Chondrocyte (in vitro differentiated cells): Measurements from ENCODE around the gene PLCD3. TPM values are rescaled to one million over a fixed set of nuclear protein-coding genes. Genes with fewer than 3 reads are reported as not detected.

Experiments
- DNase-seq: peaks from one replicate; pipeline ENCODE4 v3.0.0; 2021; ENCODE audit warnings: mixed read lengths, low spot score
- H3K27ac Mint-ChIP-seq: one replicate; pipeline ENCODE4 v1.8.0; 2021; ENCODE audit warnings: mild to moderate bottlenecking, moderate library complexity, mixed read lengths; ENCODE audit not compliant: unreplicated experiment
- H3K27me3 Mint-ChIP-seq: 2 replicates; pipeline ENCODE4 v1.8.0; 2021; ENCODE audit warnings: low read depth, mixed read lengths
- H3K36me3 Mint-ChIP-seq: 2 replicates; pipeline ENCODE4 v1.8.0; 2021; ENCODE audit warnings: low read depth, mixed read lengths
- H3K4me1 Mint-ChIP-seq: 2 replicates; pipeline ENCODE4 v1.8.0; 2021; ENCODE audit warnings: low read depth, mild to moderate bottlenecking, mixed read lengths
- H3K4me3 Mint-ChIP-seq: one replicate; pipeline ENCODE4 v1.8.0; 2021; ENCODE audit warnings: mild to moderate bottlenecking, moderate library complexity, mixed read lengths; ENCODE audit not compliant: unreplicated experiment
- H3K9me3 Mint-ChIP-seq: 2 replicates; pipeline ENCODE4 v1.8.0; 2021; ENCODE audit warnings: low read depth, mixed read lengths
- CTCF ChIP-seq: fragments of 200-600 bp; sonication (generic); IDR thresholded peaks from 2 replicates; pipeline ENCODE4 v1.5.0; 2021; ENCODE audit warnings: antibody characterized with exemption, mild to moderate bottlenecking, moderate library complexity
- total RNA-seq: library from RNA; stranded (reverse); gene quantifications from 3 replicates; pipeline ENCODE4 v1.2.1, GENCODE V29; 2021

Gene PLCD3
- total RNA-seq, 1 donor from 2014 or later, result 123 TPM

DNA sequence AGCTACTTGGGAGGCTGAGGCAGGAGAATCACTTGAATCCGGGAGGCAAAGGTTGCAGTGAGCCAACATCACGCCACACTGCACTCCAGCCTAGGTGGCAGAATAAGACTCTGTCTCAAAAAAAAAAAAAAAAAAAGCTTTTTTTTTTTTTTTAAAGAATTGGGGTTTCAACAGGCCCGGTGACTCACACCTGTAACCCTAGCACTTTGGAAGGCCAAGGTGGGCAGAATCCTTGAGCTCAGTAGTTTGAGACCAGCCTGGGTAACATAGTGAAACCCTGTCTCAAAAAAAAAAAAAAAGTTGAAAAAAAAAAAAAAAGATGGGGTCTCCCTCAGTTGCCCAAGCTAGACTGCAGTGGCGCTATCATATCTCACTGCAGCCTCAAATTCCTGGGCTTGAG, 22.7 kb upstream of the PLCD3 start:
- no peak for TF ChIP-seq CTCF
- no peaks in the 10 kb centered on the region for H3K9me3 Mint-ChIP-seq
- H3K27ac Mint-ChIP-seq, result no peak overlapping the region
- H3K27me3 Mint-ChIP-seq, result no peaks in the 10 kb centered on the region
- peaks cover 40% of the 10 kb centered on the region for H3K4me1 Mint-ChIP-seq
- no peak for DNase-seq
- no peaks in the 10 kb centered on the region for H3K36me3 Mint-ChIP-seq
- H3K4me3 Mint-ChIP-seq, result no peak overlapping the region

GRCh38 chr17:45150911-45151809, 18.8 kb upstream of the PLCD3 start:
- no peak for TF ChIP-seq CTCF
- H3K36me3 Mint-ChIP-seq, result peaks cover 4% of the 10 kb centered on the region
- no peak for DNase-seq
- H3K9me3 Mint-ChIP-seq, result no peaks in the 10 kb centered on the region
- peaks cover 30% of the 10 kb centered on the region for H3K4me1 Mint-ChIP-seq
- H3K27me3 Mint-ChIP-seq, result no peaks in the 10 kb centered on the region
- H3K4me3 Mint-ChIP-seq, result peak overlapping the region; percentile 99
- peak overlapping the region; percentile 67 for H3K27ac Mint-ChIP-seq

- Mint-ChIP-seq H3K9me3 (no peaks in the 10 kb centered on the region), H3K36me3 (peaks cover 4% of the 10 kb centered on the region), H3K4me1 (peaks cover 29% of the 10 kb centered on the region), H3K27ac (peak overlapping the region; percentile 99), H3K27me3 (no peaks in the 10 kb centered on the region), H3K4me3 (peak overlapping the region; percentile 99)
- DNase-seq, result peak; percentile 85
- no peak for TF ChIP-seq CTCF
Observed at GRCh38 chr17:45149669-45150664, 17.7 kb upstream of the PLCD3 start.

DNA sequence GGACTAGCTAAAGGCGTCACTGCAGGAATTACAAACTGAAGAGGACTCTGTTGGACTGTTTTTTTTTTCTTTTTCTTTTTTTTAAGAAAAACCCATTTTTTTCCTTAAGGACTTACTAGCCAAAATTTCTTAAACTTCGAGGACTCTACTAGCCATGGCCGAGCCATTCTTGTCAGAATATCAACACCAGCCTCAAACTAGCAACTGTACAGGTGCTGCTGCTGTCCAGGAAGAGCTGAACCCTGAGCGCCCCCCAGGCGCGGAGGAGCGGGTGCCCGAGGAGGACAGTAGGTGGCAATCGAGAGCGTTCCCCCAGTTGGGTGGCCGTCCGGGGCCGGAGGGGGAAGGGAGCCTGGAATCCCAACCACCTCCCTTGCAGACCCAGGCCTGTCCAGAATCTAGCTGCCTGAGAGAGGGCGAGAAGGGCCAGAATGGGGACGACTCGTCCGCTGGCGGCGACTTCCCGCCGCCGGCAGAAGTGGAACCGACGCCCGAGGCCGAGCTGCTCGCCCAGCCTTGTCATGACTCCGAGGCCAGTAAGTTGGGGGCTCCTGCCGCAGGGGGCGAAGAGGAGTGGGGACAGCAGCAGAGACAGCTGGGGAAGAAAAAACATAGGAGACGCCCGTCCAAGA, 16.8 kb upstream of the PLCD3 start:
- Mint-ChIP-seq H3K36me3 (peaks cover 4% of the 10 kb centered on the region), H3K4me1 (peaks cover 29% of the 10 kb centered on the region), H3K27me3 (no peaks in the 10 kb centered on the region), H3K4me3 (peak overlapping the region; percentile 99), H3K27ac (peak overlapping the region; percentile 99), H3K9me3 (no peaks in the 10 kb centered on the region)
- peak; percentile 89 for TF ChIP-seq CTCF
- peak; percentile 97 for DNase-seq
